EL (cell line): ENCODE data around the gene PSPN.
A peak's percentile ranks its signal among the peaks of the same experiment; 100 is the strongest.
"Not testable (repeated sequence)": the region's sequence is repeated elsewhere in the genome, so short reads cannot be mapped to it uniquely, and the experiment has no call there.

Experiments
- DNase-seq: peaks from one replicate; pipeline ENCODE4 v3.0.0-alpha.2; 2016

PSPN gene

GRCh38 chr19:6402837-6403608 is 27.3 kb upstream of the PSPN start:
- peak; percentile 22 for DNase-seq

GRCh38 chr19:6402058-6402457 is 26.3 kb upstream of the PSPN start:
- DNase-seq, result no peak

GRCh38 chr19:6400062-6400944 is 24.6 kb upstream of the PSPN start:
- not testable (repeated sequence) for DNase-seq

- no peak for DNase-seq
Observed at GRCh38 chr19:6396305-6396704, 20.6 kb upstream of the PSPN start.

- DNase-seq, result no peak
Observed at GRCh38 chr19:6394831-6395230, 19.1 kb upstream of the PSPN start.

GRCh38 chr19:6393983-6394412 is 18.3 kb upstream of the PSPN start:
- no peak for DNase-seq

GRCh38 chr19:6393074-6393982 is 17.6 kb upstream of the PSPN start, which contains the start of gene GTF2F1:
TSS of gene GTF2F1 (minus strand) at chr19:6393164. CDS start at chr19:6392995, 169 bp downstream.
- DNase-seq, result peak; percentile 96

- DNase-seq, result peak; percentile 15
Observed at GRCh38 chr19:6392221-6393073, 16.7 kb upstream of the PSPN start.

GRCh38 chr19:6387372-6387771 is 11.6 kb upstream of the PSPN start:
- no peak for DNase-seq

- DNase-seq, result no peak
Observed at GRCh38 chr19:6384381-6384780, 8.6 kb upstream of the PSPN start.

- no peak for DNase-seq
Observed at GRCh38 chr19:6383188-6383587, 7.5 kb upstream of the PSPN start.

GRCh38 chr19:6381030-6381750 is 5.5 kb upstream of the PSPN start:
- no peak for DNase-seq

GRCh38 chr19:6379744-6380143 is 4.0 kb upstream of the PSPN start:
- DNase-seq, result no peak

- DNase-seq, result no peak
Observed at GRCh38 chr19:6378486-6378885, 2.8 kb upstream of the PSPN start.

- DNase-seq, result peak; percentile 21
Observed at GRCh38 chr19:6378041-6378440, 2.3 kb upstream of the PSPN start.

- DNase-seq, result no peak
Observed at GRCh38 chr19:6376512-6377190, 918 bp upstream of the PSPN start.

- DNase-seq, result no peak
Observed at GRCh38 chr19:6374711-6375410, 872 bp downstream of the PSPN start.

GRCh38 chr19:6374161-6374709 is 1.5 kb downstream of the PSPN start:
- DNase-seq, result no peak

- no peak for DNase-seq
Observed at GRCh38 chr19:6373813-6374108, 2.0 kb downstream of the PSPN start.
